A172 (cell line): ENCODE data around the gene LRMDA. TPM values are rescaled to one million over a fixed set of nuclear protein-coding genes. Genes with fewer than 3 reads are reported as not detected.

ENCODE experiments used
- DNase-seq: peaks from one replicate; pipeline ENCODE4 v3.0.0-alpha.2; 2015; ENCODE audit warnings: low spot score
- total RNA-seq: library from RNA; depleted of rRNA; stranded (reverse); fragments of >200 nt; shearing (Covaris generic); gene quantifications from 2 replicates; pipeline ENCODE4 v1.2.3, GENCODE V29; 2014

Gene LRMDA
- total RNA-seq, 1 experiment from 2014 or later = not detected

GRCh38 chr10:76328348-76328747 lies 896.9 kb downstream of the LRMDA start:
- DNase-seq = no peak

GRCh38 chr10:76329891-76330575 lies 898.6 kb downstream of the LRMDA start:
- DNase-seq = peak; percentile 49

GRCh38 chr10:76331742-76332141 lies 900.3 kb downstream of the LRMDA start:
- no peak for DNase-seq

- no peak for DNase-seq
These were observed 901.9 kb downstream of the LRMDA start for GRCh38 chr10:76333326-76333725.

- no peak for DNase-seq
These were observed 902.4 kb downstream of the LRMDA start for GRCh38 chr10:76333796-76334195.

- DNase-seq = no peak
These were observed 902.8 kb downstream of the LRMDA start for GRCh38 chr10:76334255-76334654.

- DNase-seq = no peak
These were observed 905.0 kb downstream of the LRMDA start for GRCh38 chr10:76336213-76336963.

- DNase-seq = peak; percentile 60
These were observed 906.2 kb downstream of the LRMDA start for GRCh38 chr10:76337641-76338040.

GRCh38 chr10:76338187-76338586 lies 906.8 kb downstream of the LRMDA start:
- DNase-seq = no peak

- no peak for DNase-seq
These were observed 910.3 kb downstream of the LRMDA start for GRCh38 chr10:76341740-76342139.

- DNase-seq = no peak
These were observed 911.6 kb downstream of the LRMDA start for GRCh38 chr10:76342996-76343395.

- DNase-seq = no peak
These were observed 916.4 kb downstream of the LRMDA start for GRCh38 chr10:76347832-76348231.

- peak; percentile 76 for DNase-seq
These were observed 919.2 kb downstream of the LRMDA start for GRCh38 chr10:76350583-76350982.

- DNase-seq = peak; percentile 95
These were observed 920.9 kb downstream of the LRMDA start for GRCh38 chr10:76352300-76352699.

- DNase-seq = no peak
These were observed 921.9 kb downstream of the LRMDA start for GRCh38 chr10:76353237-76353851.

- no peak for DNase-seq
These were observed 922.9 kb downstream of the LRMDA start for GRCh38 chr10:76354212-76354738.

GRCh38 chr10:76354921-76355320 lies 923.5 kb downstream of the LRMDA start:
- no peak for DNase-seq

- no peak for DNase-seq
These were observed 925.1 kb downstream of the LRMDA start for GRCh38 chr10:76356557-76356956.

- no peak for DNase-seq
These were observed 926.4 kb downstream of the LRMDA start for GRCh38 chr10:76357726-76358415.

- no peak for DNase-seq
These were observed 927.4 kb downstream of the LRMDA start for GRCh38 chr10:76358743-76359395.

- no peak for DNase-seq
These were observed 944.3 kb downstream of the LRMDA start for GRCh38 chr10:76375761-76376160.
